Endodermal cell (in vitro differentiated cells): ENCODE results near the gene FFAR3. TPM values are rescaled to one million over a fixed set of nuclear protein-coding genes. Genes with fewer than 3 reads are reported as not detected.

Source experiments
- DNase-seq: peaks from one replicate; pipeline ENCODE4 v3.0.0-alpha.2; 2017
- H3K27ac ChIP-seq: 2 replicates; pipeline ENCODE4 v1.5.1; 2013; ENCODE audit warnings: mild to moderate bottlenecking, low read depth, low read length, moderate library complexity
- H3K27me3 ChIP-seq: 2 replicates; pipeline ENCODE4 v1.6.1; 2013; ENCODE audit warnings: mild to moderate bottlenecking, low read length, moderate library complexity; ENCODE audit not compliant: insufficient read depth, control insufficient read depth, poor library complexity, severe bottlenecking
- H3K36me3 ChIP-seq: 2 replicates; pipeline ENCODE4 v1.7.0; 2013; ENCODE audit warnings: mild to moderate bottlenecking, low read length, moderate library complexity; ENCODE audit not compliant: control insufficient read depth, insufficient read depth
- H3K4me1 ChIP-seq: one replicate; pipeline ENCODE4 v1.7.0; 2013; ENCODE audit warnings: low read length; ENCODE audit not compliant: control insufficient read depth, insufficient read depth
- H3K4me3 ChIP-seq: 2 replicates; pipeline ENCODE4 v1.5.1; 2013; ENCODE audit warnings: mild to moderate bottlenecking, low read length, moderate library complexity
- H3K9ac ChIP-seq: 2 replicates; pipeline ENCODE4 v1.6.1; 2013; ENCODE audit warnings: mild to moderate bottlenecking, low read length, moderate library complexity; ENCODE audit not compliant: poor library complexity, severe bottlenecking; ENCODE audit errors: extremely low read depth
- H3K9me3 ChIP-seq: 2 replicates; pipeline ENCODE4 v1.6.1; 2013; ENCODE audit warnings: mild to moderate bottlenecking, low read length, moderate library complexity; ENCODE audit not compliant: control insufficient read depth
- H3K27ac Mint-ChIP-seq: 2 replicates; pipeline ENCODE4 v1.8.0; 2020; ENCODE audit warnings: mixed read lengths
- H3K27me3 Mint-ChIP-seq: 2 replicates; pipeline ENCODE4 v1.8.0; 2021; ENCODE audit warnings: mild to moderate bottlenecking, mixed read lengths; ENCODE audit not compliant: insufficient read depth
- H3K36me3 Mint-ChIP-seq: 2 replicates; pipeline ENCODE4 v1.8.0; 2020; ENCODE audit warnings: low read depth, mixed read lengths
- H3K4me1 Mint-ChIP-seq: 2 replicates; pipeline ENCODE4 v1.8.0; 2020; ENCODE audit warnings: mixed read lengths
- H3K4me3 Mint-ChIP-seq: 2 replicates; pipeline ENCODE4 v1.8.0; 2020; ENCODE audit warnings: mild to moderate bottlenecking, moderate library complexity, mixed read lengths
- H3K9me3 Mint-ChIP-seq: 2 replicates; pipeline ENCODE4 v1.8.0; 2020; ENCODE audit warnings: mild to moderate bottlenecking, mixed read lengths
- CTCF ChIP-seq: fragments of 200-600 bp; sonication (generic); conservative IDR thresholded peaks from 2 replicates; pipeline ENCODE4 v1.5.0; 2021; ENCODE audit warnings: antibody characterized with exemption, mild to moderate bottlenecking
- WGBS, 2 experiments: methylation state at CpG; one replicate each; pipeline versions ENCODE4 v1.1.5 to v1.1.7; 2013; ENCODE audit warnings: missing lambda C conversion rate in 2 of 2, mixed read lengths in 1 of 2; ENCODE audit not compliant: insufficient coverage in 1 of 2, insufficient read length in 1 of 2; 5-methylcytosine and 5-hydroxymethylcytosine counted together
- total RNA-seq, 2 donors: library from RNA; stranded (reverse); fragmentation: NEBNext Ultra II Directional in 1 of 2; extraction: Animal tissue kit (Norgen Biotek cat#: 25700) in 1 of 2; gene quantifications; 2 replicates in 1 of 2; 3 replicates in 1 of 2; pipeline ENCODE4 v1.2.1, GENCODE V29; 2021

FFAR3 gene
- total RNA-seq, 2 donors from 2014 or later = not detected

- Histone ChIP-seq H3K4me3 (no peak overlapping the region), H3K36me3 (no peaks in the 10 kb centered on the region), H3K9me3 (no peaks in the 10 kb centered on the region), H3K4me1 (no peaks in the 10 kb centered on the region), H3K27me3 (no peaks in the 10 kb centered on the region), H3K9ac (no peak overlapping the region), H3K27ac (no peak overlapping the region)
- Mint-ChIP-seq H3K4me3 (no peak overlapping the region), H3K27me3 (no peaks in the 10 kb centered on the region), H3K4me1 (peaks cover 5% of the 10 kb centered on the region), H3K27ac (no peak overlapping the region), H3K36me3 (no peaks in the 10 kb centered on the region), H3K9me3 (no peaks in the 10 kb centered on the region)
- no peak for DNase-seq
- TF ChIP-seq CTCF = no peak
- WGBS, 2 experiments = 92 to 97% methylated on average over 8 to 9 of the region's 9 CpGs
Observed at GRCh38 chr19:35315883-35316282, 42.4 kb upstream of the FFAR3 start.

GRCh38 chr19:35316560-35316959 is 41.7 kb upstream of the FFAR3 start:
- no peaks in the 10 kb centered on the region for H3K9me3 ChIP-seq
- H3K36me3 ChIP-seq = no peaks in the 10 kb centered on the region
- no peaks in the 10 kb centered on the region for H3K27me3 ChIP-seq
- TF ChIP-seq CTCF = no peak
- no peak overlapping the region for H3K4me3 ChIP-seq
- Mint-ChIP-seq H3K27ac (no peak overlapping the region), H3K4me3 (no peak overlapping the region), H3K36me3 (no peaks in the 10 kb centered on the region), H3K4me1 (peaks cover 5% of the 10 kb centered on the region), H3K9me3 (peaks cover 1% of the 10 kb centered on the region), H3K27me3 (no peaks in the 10 kb centered on the region)
- H3K4me1 ChIP-seq = no peaks in the 10 kb centered on the region
- WGBS, 2 experiments = 88 to 92% methylated on average over 3 to 9 of the region's 9 CpGs
- DNase-seq = no peak
- H3K27ac ChIP-seq = no peak overlapping the region
- no peak overlapping the region for H3K9ac ChIP-seq

GRCh38 chr19:35317464-35318043 is 40.7 kb upstream of the FFAR3 start:
- no peak for TF ChIP-seq CTCF
- Histone ChIP-seq H3K9ac (no peak overlapping the region), H3K4me3 (no peak overlapping the region), H3K27me3 (no peaks in the 10 kb centered on the region), H3K4me1 (no peaks in the 10 kb centered on the region), H3K27ac (no peak overlapping the region), H3K9me3 (peaks cover 7% of the 10 kb centered on the region), H3K36me3 (no peaks in the 10 kb centered on the region)
- no peak overlapping the region for H3K4me3 Mint-ChIP-seq
- WGBS, 2 experiments = 88 to 90% methylated on average over 5 to 7 of the region's 7 CpGs
- no peaks in the 10 kb centered on the region for H3K27me3 Mint-ChIP-seq
- no peaks in the 10 kb centered on the region for H3K36me3 Mint-ChIP-seq
- H3K27ac Mint-ChIP-seq = no peak overlapping the region
- peaks cover 5% of the 10 kb centered on the region for H3K4me1 Mint-ChIP-seq
- peaks cover 8% of the 10 kb centered on the region for H3K9me3 Mint-ChIP-seq
- DNase-seq = no peak
